ENCODE data around the gene TCF4. TPM values are rescaled to one million over a fixed set of nuclear protein-coding genes. Genes with fewer than 3 reads are reported as not detected.

TCF4 gene
- total and polyA plus RNA-seq, 2 donors (not counting 3 experiments of a cell fraction or from before 2014, with no cell fraction given) = 183 to 390 TPM

GRCh38 chr18:55310044-55310676, 277.8 kb downstream of the TCF4 start:
- BruUV-seq (replicated peaks) = no TSS peak
- no peaks in the 10 kb centered on the region for H3K9me3 ChIP-seq (replicated peaks; ENCODE audit: control insufficient read depth, insufficient read depth, low read length)
- no peak overlapping the region for H3K4me3 ChIP-seq (replicated peaks in 1 of 3; ENCODE audit: insufficient read depth in 1 of 3, low read depth in 1 of 3, low read length in 3 of 3)
- peaks cover 2% of the 10 kb centered on the region for H3K4me1 ChIP-seq (ENCODE audit: control insufficient read depth, extremely low read depth, insufficient read depth, low read length)
- dilution Hi-C loops (cut with MboI; ENCODE audit: extremely low pct_ligation_motif_present, low sequenced_read_pairs) (no loop called here), intact Hi-C loops (cut with micrococcal nuclease) (no loop called here)
- H2AFZ ChIP-seq (ENCODE audit: low read depth, low read length) = no peak overlapping the region
- no peak overlapping the region for H3K9ac ChIP-seq (replicated peaks; ENCODE audit: extremely low read depth, insufficient read depth, low read length)
- H3K9me1 ChIP-seq (replicated peaks; ENCODE audit: control insufficient read depth, extremely low read depth, insufficient read depth, low read length) = peaks cover 14% of the 10 kb centered on the region
- TF ChIP-seq POLR2AphosphoS5 (IDR thresholded peaks at IDR 0.05; ENCODE audit: insufficient read depth, low read depth, low read length) (no peak), MYC (IDR thresholded peaks at IDR 0.05; ENCODE audit: low read depth, low read length) (no peak), EZH2 (IDR thresholded peaks at IDR 0.05; ENCODE audit: borderline replicate concordance, low read depth, low read length, severe bottlenecking) (no peak), POLR2A (IDR thresholded peaks at IDR 0.05; ENCODE audit: low read depth, low read length) (no peak), FOS (IDR thresholded peaks at IDR 0.05; ENCODE audit: borderline replicate concordance, insufficient read depth, low read length) (no peak), GATA2 (IDR thresholded peaks at IDR 0.05; ENCODE audit: insufficient read depth, insufficient read length, low read depth, low read length) (no peak), JUN (IDR thresholded peaks at IDR 0.05; ENCODE audit: borderline replicate concordance, insufficient read depth, insufficient read length, low read depth) (no peak)
- TF ChIP-seq, protein P1, sequence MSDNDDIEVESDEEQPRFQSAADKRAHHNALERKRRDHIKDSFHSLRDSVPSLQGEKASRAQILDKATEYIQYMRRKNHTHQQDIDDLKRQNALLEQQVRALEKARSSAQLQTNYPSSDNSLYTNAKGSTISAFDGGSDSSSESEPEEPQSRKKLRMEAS (IDR thresholded peaks at IDR 0.05; ENCODE audit: insufficient read depth, insufficient read length) = no peak
- TF ChIP-seq, protein P2, sequence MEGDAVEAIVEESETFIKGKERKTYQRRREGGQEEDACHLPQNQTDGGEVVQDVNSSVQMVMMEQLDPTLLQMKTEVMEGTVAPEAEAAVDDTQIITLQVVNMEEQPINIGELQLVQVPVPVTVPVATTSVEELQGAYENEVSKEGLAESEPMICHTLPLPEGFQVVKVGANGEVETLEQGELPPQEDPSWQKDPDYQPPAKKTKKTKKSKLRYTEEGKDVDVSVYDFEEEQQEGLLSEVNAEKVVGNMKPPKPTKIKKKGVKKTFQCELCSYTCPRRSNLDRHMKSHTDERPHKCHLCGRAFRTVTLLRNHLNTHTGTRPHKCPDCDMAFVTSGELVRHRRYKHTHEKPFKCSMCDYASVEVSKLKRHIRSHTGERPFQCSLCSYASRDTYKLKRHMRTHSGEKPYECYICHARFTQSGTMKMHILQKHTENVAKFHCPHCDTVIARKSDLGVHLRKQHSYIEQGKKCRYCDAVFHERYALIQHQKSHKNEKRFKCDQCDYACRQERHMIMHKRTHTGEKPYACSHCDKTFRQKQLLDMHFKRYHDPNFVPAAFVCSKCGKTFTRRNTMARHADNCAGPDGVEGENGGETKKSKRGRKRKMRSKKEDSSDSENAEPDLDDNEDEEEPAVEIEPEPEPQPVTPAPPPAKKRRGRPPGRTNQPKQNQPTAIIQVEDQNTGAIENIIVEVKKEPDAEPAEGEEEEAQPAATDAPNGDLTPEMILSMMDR (IDR thresholded peaks at IDR 0.05; ENCODE audit: extremely low read depth in 1 of 2, insufficient read depth in 1 of 2, low read depth in 1 of 2, low read length in 2 of 2) = no peak
- H3K79me2 ChIP-seq (ENCODE audit: control insufficient read depth, insufficient read depth, low read length) = peaks cover 78% of the 10 kb centered on the region
- ChIA-PET POLR2A (no interaction called here), CTCF (interaction anchor here (0.8 kb wide), 2 partner anchors 9 to 14 kb away, joined by 3 read pairs; no protein-coding TSS in a partner anchor)
- no peak overlapping the region for H3K4me2 ChIP-seq (ENCODE audit: insufficient read depth, low read length)
- H4K20me1 ChIP-seq (replicated peaks; ENCODE audit: control insufficient read depth, extremely low read depth, insufficient read depth, low read length) = peaks cover 59% of the 10 kb centered on the region
- DNase-seq (ENCODE audit: low read depth, low spot score) (no peak), FAIRE-seq (no peak)
- H3K27ac ChIP-seq (ENCODE audit: insufficient read depth, low read depth, low read length) = peak overlapping the region; percentile 14
- H3K36me3 ChIP-seq (ENCODE audit: control insufficient read depth in 2 of 2, extremely low read depth in 1 of 2, insufficient read depth in 2 of 2, low read length in 2 of 2) = peaks cover 2% of the 10 kb centered on the region in 2 experiments
- no peaks in the 10 kb centered on the region for H3K27me3 ChIP-seq (ENCODE audit: control insufficient read depth in 2 of 2, insufficient read depth in 2 of 2, low read length in 2 of 2)
